Heart right ventricle (tissue), 16 donors: ENCODE measurements around the gene BEX3. TPM values are rescaled to one million over a fixed set of nuclear protein-coding genes. Genes with fewer than 3 reads are reported as not detected.
"Not testable (repeated sequence)": the region's sequence is repeated elsewhere in the genome, so short reads cannot be mapped to it uniquely, and the experiment has no call there.

Experiments used
- ATAC-seq, 8 donors: fragments of 200-7000 bp; cut with Tn5 transposase; one replicate each; pipeline ENCODE4 v1.9.1; 2020; ENCODE audit warnings: mild to moderate bottlenecking in 8 of 8, moderate library complexity in 8 of 8, moderate number of reproducible peaks in 1 of 8
- DNase-seq, 2 donors: peaks; one replicate each; pipeline ENCODE4 v3.0.0-alpha.2; 2020
- H3K27ac ChIP-seq, 10 donors: fragments of 200-600 bp; sonication (generic) in 2 of 10; one replicate each; pipeline versions ENCODE4 v1.5.0 to v1.8.0; 2020 to 2022; ENCODE audit warnings: mild to moderate bottlenecking in 3 of 10
- H3K27me3 ChIP-seq, 7 donors: fragments of 200-600 bp; one replicate each; pipeline ENCODE4 v1.8.0; 2021 to 2022; ENCODE audit warnings: mild to moderate bottlenecking in 2 of 7
- H3K36me3 ChIP-seq, 9 donors: fragments of 200-600 bp; sonication (generic) in 1 of 9; one replicate each; pipeline versions ENCODE4 v1.5.0 to v1.8.0; 2020 to 2022; ENCODE audit warnings: mild to moderate bottlenecking in 2 of 9
- H3K4me1 ChIP-seq, 9 donors: fragments of 200-600 bp; sonication (generic) in 1 of 9; one replicate each; pipeline versions ENCODE4 v1.5.0 to v1.8.0; 2020 to 2022; ENCODE audit warnings: mild to moderate bottlenecking in 4 of 9
- H3K4me3 ChIP-seq, 10 donors: fragments of 200-600 bp; sonication (generic) in 2 of 10; one replicate each; pipeline versions ENCODE4 v1.5.0 to v1.8.0; 2020 to 2022; ENCODE audit warnings: mild to moderate bottlenecking in 7 of 10, moderate library complexity in 2 of 10
- H3K9me3 ChIP-seq, 11 donors: fragments of 200-600 bp in 10 of 11; sonication (generic) in 2 of 11; one replicate each; pipeline versions ENCODE4 v1.5.0 to v1.8.0; 2013 to 2022; ENCODE audit warnings: mild to moderate bottlenecking in 2 of 11, control low read depth in 1 of 11, moderate library complexity in 1 of 11
- WGBS, 2 donors: extraction: QIAGEN DNeasy Blood & Tissue Kit; methylation state at CpG; one replicate each; pipeline ENCODE4 v1.1.7; 2013; ENCODE audit warnings: inconsistent platforms in 1 of 2; 5-methylcytosine and 5-hydroxymethylcytosine counted together
- intact Hi-C, 10 donors: fragments of 100-400 bp; cut with DNase I; formaldehyde crosslinking; loops; one replicate each; pipeline versions ENCODE4 v1.11.1 to v1.14.2; 2022
- polyA plus RNA-seq, 2 donors: library from polyadenylated mRNA; stranded (reverse); fragments of 200-250 nt; gene quantifications; one replicate each; pipeline ENCODE4 v1.2.3, GENCODE V29; 2013
- total RNA-seq, 10 donors: library from RNA; stranded (reverse); fragmentation: NEBNext Ultra II Directional in 3 of 10; extraction: Animal tissue kit (Norgen Biotek cat#: 25700) in 3 of 10; gene quantifications; one replicate each; pipeline versions ENCODE4 v1.2.1 to v1.2.4, GENCODE V29; 2021 to 2023
- TF ChIP-seq, protein P1 (sequence below), 9 donors: fragments of 200-600 bp; sonication (generic) in 2 of 9; IDR thresholded peaks; one replicate each; pipeline versions ENCODE4 v1.5.0 to v1.8.0; 2021 to 2022; ENCODE audit warnings: antibody characterized with exemption in 9 of 9, mild to moderate bottlenecking in 5 of 9, moderate library complexity in 1 of 9
- donor health status: Arrhythmogenic right ventricular cardiomyopathy.
- donor health status: ischemic (EF 13 %, LVEDD 7.1; RV severe dilation, severe dysfunction).
- donor health status: healthy with polysubstance abuse.
- donor health status: DM: no; HTN: yes; CAD: no.
- donor health status: DM: no; HTN: no; CAD: no.
- donor health status: ischemic (EF 25% LVEDD 6.9; RV normal size, moderate dysfunction).
- donor health status: ischemic (EF 25% LVEDD 5.7; RV mildly dilated, moderate dysfunction).
- donor health status: healthy.
- donor health status: DM: yes; HTN: yes; CAD: no.
- donor health status: Ischemic cardiomyopathy.
- donor health status: ischemic (EF 35%, LVEDD 5.7; RV mildly dilated, moderate dysfunction).
- donor health status: nonischemic (EF 11% LVEDD 7.7; RV severe dilation, severe dysfunction).
- donor health status: DM: yes; HTN: yes; CAD: no.
- donor health status: PGD.
- donor health status: ischemic (EF 29% LVEDD 5.4; RV normal size, mild dysfunction).
- donor health status: nonischemic (EF 23%, LVEDD 6.1; RV moderate dilation, normal function).

The BEX3 gene
- total and polyA plus RNA-seq, 12 donors = 45.3 to 158 (median 132) TPM

GRCh38 chrX:103407776-103408175 lies 31.4 kb downstream of the BEX3 start:
- no peak overlapping the region for H3K27ac ChIP-seq
- H3K27me3 ChIP-seq = no peaks in the 10 kb centered on the region
- 84 to 91% methylated on average over 2 of the region's 2 CpGs for WGBS, 2 donors
- no peak for ATAC-seq
- intact Hi-C loops = loop anchor here in 1 of 10 donors (10.0 kb wide), 1 partner anchor 63 kb away; no protein-coding TSS in a partner anchor
- H3K4me1 ChIP-seq = peaks cover 0 to 5% (median 0%) of the 10 kb centered on the region in 9 donors
- DNase-seq = no peak
- H3K9me3 ChIP-seq = peaks cover 0 to 3% (median 0%) of the 10 kb centered on the region in 11 donors
- TF ChIP-seq, protein P1, sequence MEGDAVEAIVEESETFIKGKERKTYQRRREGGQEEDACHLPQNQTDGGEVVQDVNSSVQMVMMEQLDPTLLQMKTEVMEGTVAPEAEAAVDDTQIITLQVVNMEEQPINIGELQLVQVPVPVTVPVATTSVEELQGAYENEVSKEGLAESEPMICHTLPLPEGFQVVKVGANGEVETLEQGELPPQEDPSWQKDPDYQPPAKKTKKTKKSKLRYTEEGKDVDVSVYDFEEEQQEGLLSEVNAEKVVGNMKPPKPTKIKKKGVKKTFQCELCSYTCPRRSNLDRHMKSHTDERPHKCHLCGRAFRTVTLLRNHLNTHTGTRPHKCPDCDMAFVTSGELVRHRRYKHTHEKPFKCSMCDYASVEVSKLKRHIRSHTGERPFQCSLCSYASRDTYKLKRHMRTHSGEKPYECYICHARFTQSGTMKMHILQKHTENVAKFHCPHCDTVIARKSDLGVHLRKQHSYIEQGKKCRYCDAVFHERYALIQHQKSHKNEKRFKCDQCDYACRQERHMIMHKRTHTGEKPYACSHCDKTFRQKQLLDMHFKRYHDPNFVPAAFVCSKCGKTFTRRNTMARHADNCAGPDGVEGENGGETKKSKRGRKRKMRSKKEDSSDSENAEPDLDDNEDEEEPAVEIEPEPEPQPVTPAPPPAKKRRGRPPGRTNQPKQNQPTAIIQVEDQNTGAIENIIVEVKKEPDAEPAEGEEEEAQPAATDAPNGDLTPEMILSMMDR (IDR thresholded peaks at IDR 0.05) = no peak
- no peak overlapping the region for H3K4me3 ChIP-seq
- H3K36me3 ChIP-seq = no peaks in the 10 kb centered on the region

DNA sequence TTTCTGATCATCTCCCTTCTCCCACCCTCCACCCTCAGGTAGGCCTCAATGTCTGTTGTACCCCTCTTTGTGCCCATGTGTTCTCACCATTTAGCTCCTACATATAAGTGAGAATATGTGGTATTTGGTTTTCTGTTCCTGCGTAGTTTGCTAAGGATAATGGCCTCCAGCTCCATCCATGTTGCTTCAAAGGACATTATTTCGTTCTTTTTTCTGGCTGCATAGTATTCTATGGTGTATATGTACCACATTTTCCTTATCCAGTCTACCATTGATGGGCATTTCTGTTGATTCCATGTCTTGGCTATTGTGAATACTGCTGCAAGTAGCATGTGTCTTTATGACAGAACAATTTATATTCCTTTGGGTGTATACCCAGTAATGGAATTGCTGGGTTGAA lies 35.4 kb downstream of the BEX3 start:
- DNase-seq, H3K4me3 ChIP-seq, H3K27ac ChIP-seq, ATAC-seq, H3K4me1 ChIP-seq, H3K27me3 ChIP-seq, H3K9me3 ChIP-seq, H3K36me3 ChIP-seq, intact Hi-C loops: not testable (repeated sequence)
- 90 to 91% methylated on average over 2 of the region's 2 CpGs for WGBS, 2 donors

DNA sequence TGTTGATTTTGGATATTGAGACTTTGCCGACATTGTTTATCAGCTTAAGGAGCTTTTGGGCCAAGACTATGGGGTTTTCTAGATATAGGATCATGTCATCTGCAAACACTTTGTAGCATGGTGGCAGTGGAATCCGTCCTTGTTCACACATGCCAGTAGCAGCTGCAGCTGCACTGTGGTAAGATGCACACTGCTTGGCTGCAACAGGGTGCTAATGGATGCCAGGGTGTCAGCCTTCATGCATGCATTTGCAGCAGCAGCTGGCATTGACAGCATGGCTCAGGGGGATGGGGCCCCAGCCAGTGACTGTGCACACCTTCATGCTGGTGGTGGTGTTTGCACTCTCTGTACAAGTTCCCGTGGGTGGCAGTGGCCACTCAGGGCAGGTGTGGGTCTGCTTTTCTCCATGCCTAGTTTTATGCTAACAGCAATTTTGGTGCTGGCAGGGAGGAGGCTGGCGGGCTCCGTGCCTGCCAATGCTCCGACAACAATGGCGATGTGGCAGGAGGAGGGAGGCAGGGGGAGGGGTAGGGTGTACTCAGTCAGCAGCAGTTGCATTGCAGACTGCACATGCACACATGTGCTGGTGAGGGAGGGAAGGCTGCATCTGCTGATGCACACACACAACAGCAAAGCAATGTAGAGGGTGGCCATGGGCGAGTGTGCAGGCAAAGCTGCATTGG lies 37.5 kb downstream of the BEX3 start:
- Histone ChIP-seq H3K9me3 (peaks cover 0 to 3% (median 0%) of the 10 kb centered on the region in 11 donors), H3K4me3 (no peak overlapping the region), H3K36me3 (no peaks in the 10 kb centered on the region), H3K4me1 (no peaks in the 10 kb centered on the region), H3K27me3 (peaks cover 0 to 4% (median 0%) of the 10 kb centered on the region in 7 donors), H3K27ac (no peak overlapping the region)
- 85 to 93% methylated on average over 8 of the region's 8 CpGs for WGBS, 2 donors
- DNase-seq = no peak
- TF ChIP-seq, protein P1 (IDR thresholded peaks at IDR 0.05) = no peak
- no peak for ATAC-seq
- intact Hi-C loops = no loop called here

GRCh38 chrX:103414561-103414960 lies 38.2 kb downstream of the BEX3 start:
- H3K4me1 ChIP-seq = no peaks in the 10 kb centered on the region
- peak in 1 of 8 donors; percentile 17 for ATAC-seq
- H3K36me3 ChIP-seq = no peaks in the 10 kb centered on the region
- DNase-seq = no peak
- peaks cover 0 to 3% (median 0%) of the 10 kb centered on the region in 11 donors for H3K9me3 ChIP-seq
- TF ChIP-seq, protein P1 (IDR thresholded peaks at IDR 0.05) = no peak
- WGBS, 2 donors = 85 to 90% methylated on average over 7 of the region's 7 CpGs
- intact Hi-C loops = no loop called here
- no peak overlapping the region for H3K4me3 ChIP-seq
- H3K27me3 ChIP-seq = peaks cover 0 to 4% (median 0%) of the 10 kb centered on the region in 7 donors
- no peak overlapping the region for H3K27ac ChIP-seq

GRCh38 chrX:103415068-103415467 lies 38.7 kb downstream of the BEX3 start:
- 90 to 93% methylated on average over 6 of the region's 6 CpGs for WGBS, 2 donors
- intact Hi-C loops = no loop called here
- ATAC-seq = no peak

More at GRCh38 chrX:103415068-103415467, 38.7 kb downstream of the BEX3 start:
- TF ChIP-seq, protein P1 (IDR thresholded peaks at IDR 0.05) = no peak
- DNase-seq = no peak
- peaks cover 0 to 4% (median 0%) of the 10 kb centered on the region in 7 donors for H3K27me3 ChIP-seq
- H3K36me3 ChIP-seq = no peaks in the 10 kb centered on the region
- no peak overlapping the region for H3K4me3 ChIP-seq
- no peaks in the 10 kb centered on the region for H3K4me1 ChIP-seq
- H3K9me3 ChIP-seq = peaks cover 0 to 3% (median 0%) of the 10 kb centered on the region in 11 donors
- H3K27ac ChIP-seq = no peak overlapping the region
